Caki2 (cell line): Measurements from ENCODE around the gene DCTN2. TPM values are rescaled to one million over a fixed set of nuclear protein-coding genes. Genes with fewer than 3 reads are reported as not detected.
"Not testable (repeated sequence)": the region's sequence is repeated elsewhere in the genome, so short reads cannot be mapped to it uniquely, and the experiment has no call there.

Experiments
- DNase-seq: peaks from one replicate; pipeline ENCODE4 v3.0.0-alpha.2; 2015; ENCODE audit warnings: low read depth
- in situ Hi-C: cut with HindIII; loops from 2 replicates; pipeline ENCODE4 v1.10.0; 2016; ENCODE audit warnings: low sequenced_read_pairs, low pct_unique_long_range_greater_than_20kb, mixed read lengths
- total RNA-seq: library from RNA; depleted of rRNA; stranded (reverse); fragments of >200 nt; shearing (Covaris generic); gene quantifications from 2 replicates; pipeline ENCODE4 v1.2.3, GENCODE V29; 2014; ENCODE audit warnings: low replicate concordance

DCTN2 gene
- total RNA-seq, 1 experiment from 2014 or later = 358 TPM

- peak; percentile 90 for DNase-seq
- in situ Hi-C loops = no loop called here
Measured at GRCh38 chr12:57522011-57522886, 24.7 kb downstream of the DCTN2 start, which contains the start of gene MBD6. MBD6 (plus strand) TSS chr12:57522824; CDS start chr12:57524304, 1,480 bp downstream.

- in situ Hi-C loops = no loop called here
- no peak for DNase-seq
Measured at GRCh38 chr12:57521525-57522010, 25.4 kb downstream of the DCTN2 start.

- in situ Hi-C loops = no loop called here
Measured at GRCh38 chr12:57520053-57520818, 26.8 kb downstream of the DCTN2 start, which contains the start of gene DDIT3. DDIT3 (minus strand) TSS chr12:57520514; CDS start chr12:57517406, 3,108 bp downstream.

GRCh38 chr12:57519796-57520052 lies 27.3 kb downstream of the DCTN2 start:
- in situ Hi-C loops = no loop called here
- DNase-seq = no peak

More at GRCh38 chr12:57520053-57520818, 26.8 kb downstream of the DCTN2 start, which contains the start of gene DDIT3:
- peak; percentile 100 for DNase-seq

GRCh38 chr12:57518920-57519795 lies 27.8 kb downstream of the DCTN2 start:
- in situ Hi-C loops = no loop called here
- peak; percentile 19 for DNase-seq

GRCh38 chr12:57518176-57518919 lies 28.6 kb downstream of the DCTN2 start:
- in situ Hi-C loops = no loop called here
- no peak for DNase-seq

- in situ Hi-C loops, DNase-seq: not testable (repeated sequence)
Measured at GRCh38 chr12:57517718-57518117, 29.3 kb downstream of the DCTN2 start.

GRCh38 chr12:57517187-57517586 lies 29.8 kb downstream of the DCTN2 start:
- in situ Hi-C loops = no loop called here
- DNase-seq = peak; percentile 37

- DNase-seq = no peak
- in situ Hi-C loops = no loop called here
Measured at GRCh38 chr12:57516617-57517153, 30.3 kb downstream of the DCTN2 start.

GRCh38 chr12:57515934-57516541 lies 31.0 kb downstream of the DCTN2 start:
- no peak for DNase-seq
- in situ Hi-C loops = no loop called here

- no peak for DNase-seq
- in situ Hi-C loops = no loop called here
Measured at GRCh38 chr12:57515408-57515933, 31.5 kb downstream of the DCTN2 start.

- no peak for DNase-seq
Measured at GRCh38 chr12:57514720-57515407, 32.1 kb downstream of the DCTN2 start.

GRCh38 chr12:57514246-57514645 lies 32.7 kb downstream of the DCTN2 start:
- DNase-seq, in situ Hi-C loops: not testable (repeated sequence)

More at GRCh38 chr12:57514720-57515407, 32.1 kb downstream of the DCTN2 start:
- in situ Hi-C loops = no loop called here

- DNase-seq, in situ Hi-C loops: not testable (repeated sequence)
Measured at GRCh38 chr12:57513677-57514076, 33.3 kb downstream of the DCTN2 start.

- no peak for DNase-seq
- in situ Hi-C loops = no loop called here
Measured at GRCh38 chr12:57513266-57513665, 33.7 kb downstream of the DCTN2 start.

- in situ Hi-C loops = no loop called here
- DNase-seq = no peak
Measured at GRCh38 chr12:57512665-57513064, 34.3 kb downstream of the DCTN2 start.
